Islet precursor cell (in vitro differentiated cells): ENCODE measurements around the gene NPC2.
A peak's percentile ranks its signal among the peaks of the same experiment; 100 is the strongest.

Source experiments
- DNase-seq: peaks from one replicate; pipeline ENCODE4 v3.0.0-alpha.2; 2018

NPC2 gene

DNA sequence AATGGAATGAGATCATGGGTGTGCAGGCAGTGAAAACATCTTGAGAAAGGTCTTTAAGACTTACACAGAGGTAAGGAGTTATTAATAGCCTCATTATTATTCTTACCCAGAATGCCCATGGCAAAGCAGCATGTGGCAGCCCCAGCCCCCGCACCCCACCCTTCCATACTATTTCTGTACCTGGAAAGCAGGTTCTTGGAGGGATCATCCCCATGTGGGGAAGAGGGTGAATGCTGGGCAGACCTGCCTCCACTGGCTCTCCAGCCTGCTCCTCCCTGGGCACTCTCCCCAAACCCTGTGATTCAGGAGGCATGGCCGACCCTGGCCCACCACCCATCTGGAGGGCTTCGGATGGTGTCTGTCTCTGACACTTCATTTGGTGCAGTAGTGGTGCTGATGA lies 28.3 kb downstream of the NPC2 start:
- DNase-seq: no peak

DNA sequence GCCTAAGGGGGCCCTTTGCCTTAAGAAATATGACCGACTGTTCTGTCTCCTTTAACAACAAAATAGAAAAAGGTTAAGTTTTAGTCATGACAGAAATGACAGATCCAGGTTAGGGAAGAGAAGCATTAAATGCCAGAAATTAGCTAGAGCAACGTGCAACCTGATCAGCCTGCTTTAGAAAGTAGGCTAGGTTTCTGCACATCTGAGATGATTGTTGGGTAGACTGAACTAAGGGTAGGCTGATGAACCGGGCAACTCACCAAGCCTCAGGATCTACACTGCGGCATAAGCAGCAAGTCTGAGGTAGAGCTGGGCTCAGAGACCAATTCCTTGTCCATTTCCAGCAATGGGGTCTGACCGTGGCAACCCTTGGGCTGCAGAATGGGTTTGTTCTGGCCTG lies 29.4 kb downstream of the NPC2 start:
- DNase-seq: no peak

DNA sequence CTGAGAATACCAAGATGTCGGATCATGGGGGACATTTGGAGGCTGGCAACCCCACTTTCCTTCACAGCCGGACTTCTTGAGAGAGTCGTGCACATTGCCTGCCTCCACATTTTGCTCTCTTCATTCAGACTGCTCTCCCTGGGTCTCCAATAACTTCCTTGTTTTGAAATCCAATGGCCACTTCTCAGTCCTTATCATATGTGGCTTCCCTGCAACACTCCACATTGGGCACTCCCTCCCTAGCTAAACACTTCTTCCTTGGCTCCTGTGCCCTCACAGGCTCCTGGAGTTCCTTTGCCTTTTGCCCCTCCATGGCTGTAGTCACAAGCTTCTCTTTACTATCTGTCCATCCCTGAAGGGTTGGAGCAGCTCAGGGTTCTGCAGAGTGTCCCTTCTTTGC lies 30.1 kb downstream of the NPC2 start:
- DNase-seq: no peak

DNA sequence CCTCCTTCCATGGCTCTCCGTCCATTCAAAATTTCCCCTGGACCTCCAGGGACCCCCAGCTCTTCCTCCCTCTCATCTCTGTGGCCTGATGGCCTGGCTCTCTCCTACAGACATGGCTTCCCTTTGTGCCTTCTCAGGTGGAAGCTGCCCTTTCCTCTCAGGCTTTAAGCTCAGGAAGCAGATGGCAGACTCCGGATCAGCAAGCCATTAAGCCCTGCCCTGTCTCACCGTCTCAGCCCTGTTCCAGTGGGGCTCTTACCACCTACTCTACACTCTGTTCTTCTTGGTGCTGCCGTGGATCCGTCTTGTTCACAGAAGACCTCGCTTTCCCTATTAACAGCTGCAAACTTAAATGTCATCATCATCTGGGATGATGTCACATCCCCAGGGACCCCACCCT lies 33.1 kb downstream of the NPC2 start:
- DNase-seq: no peak

DNA sequence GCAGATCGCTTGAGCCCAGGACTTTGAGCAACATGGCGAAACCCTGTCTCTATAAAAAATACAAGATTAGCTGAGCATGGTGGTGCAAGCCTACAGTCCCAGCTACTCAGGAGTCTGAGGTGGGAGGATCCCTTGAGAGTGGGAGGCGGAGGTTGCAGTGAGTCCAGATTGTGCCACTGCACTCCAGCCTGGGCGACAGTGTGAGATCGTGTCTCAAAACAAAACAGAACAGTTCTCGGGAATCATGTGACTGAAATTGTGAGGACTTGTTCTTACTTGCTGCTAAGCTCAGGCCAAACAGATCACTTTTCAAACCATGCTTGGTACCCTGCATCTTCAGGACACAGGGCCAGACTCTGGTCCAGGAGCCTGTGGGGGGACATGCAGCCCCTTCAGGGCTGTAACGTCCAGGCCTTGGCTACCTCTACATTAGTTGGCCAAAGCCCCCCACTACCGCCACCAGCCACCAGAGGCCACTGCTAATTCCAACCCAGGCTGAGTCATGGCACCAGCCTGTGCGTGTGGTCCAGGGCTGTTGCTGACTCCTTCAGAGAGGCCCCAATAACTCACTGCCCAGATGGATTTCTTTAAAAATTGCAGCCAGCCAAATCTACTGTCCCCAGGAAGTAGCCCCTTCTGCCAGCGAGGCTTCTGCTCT lies 33.7 kb downstream of the NPC2 start:
- peak; percentile 83 for DNase-seq

DNA sequence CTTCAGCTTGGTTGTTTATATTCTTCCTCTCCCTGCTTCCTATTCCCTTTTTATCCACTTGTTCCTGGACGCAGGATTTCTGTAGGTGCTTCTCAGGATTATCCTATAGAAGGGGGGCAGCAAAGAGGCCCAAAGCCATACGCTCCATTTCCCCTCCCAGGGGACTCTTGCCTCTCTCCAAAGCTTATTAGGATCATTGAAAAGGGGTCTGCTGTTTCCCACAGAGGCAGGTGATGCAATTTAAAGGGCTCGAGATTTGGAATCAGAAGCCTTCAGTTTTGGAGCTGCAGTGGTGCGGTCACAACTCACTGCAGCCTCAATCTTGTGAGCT lies 35.6 kb downstream of the NPC2 start:
- no peak for DNase-seq

DNA sequence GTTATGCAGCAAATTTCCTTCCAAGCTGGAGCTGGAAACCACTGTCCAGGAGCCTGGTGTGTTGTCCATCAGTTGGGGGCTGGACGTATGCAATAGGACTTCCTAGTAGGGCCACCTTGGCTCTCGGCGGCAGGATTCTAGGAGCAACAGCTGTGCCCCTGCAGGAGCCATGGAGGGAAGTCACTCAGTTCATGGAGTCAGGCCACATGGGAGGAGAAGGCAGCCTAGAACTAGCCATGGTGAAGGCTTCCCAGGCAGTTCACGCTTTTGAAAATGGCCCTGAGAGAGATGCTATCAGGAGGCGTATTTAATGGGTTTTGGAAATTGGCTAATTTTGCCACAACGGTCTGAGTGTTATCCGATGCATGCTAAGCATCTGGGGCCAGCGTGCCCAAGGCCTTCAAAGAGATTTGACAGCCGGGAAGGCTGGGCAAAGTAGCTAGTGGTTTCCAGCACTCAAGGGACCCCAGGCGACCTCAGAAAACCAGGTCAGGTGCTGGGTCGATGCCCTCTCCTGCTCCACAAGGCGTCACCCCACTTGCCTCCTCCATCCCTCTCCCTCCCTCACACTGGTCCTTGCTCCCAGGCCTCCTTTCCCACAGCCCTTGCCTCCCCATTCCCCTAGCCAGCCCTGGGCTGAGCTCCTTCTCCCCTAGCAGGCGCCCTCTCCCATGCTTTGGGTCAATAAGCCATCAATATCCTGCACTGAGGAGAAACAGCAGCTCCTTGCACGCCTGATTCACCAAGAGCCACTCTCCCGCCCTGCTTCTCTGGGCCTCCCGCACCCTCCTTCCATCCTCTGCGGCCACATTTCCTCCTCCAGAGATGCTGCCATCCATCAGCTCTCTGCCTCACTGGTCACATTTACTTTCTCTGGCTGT lies 36.2 kb downstream of the NPC2 start:
- peak; percentile 42 for DNase-seq

DNA sequence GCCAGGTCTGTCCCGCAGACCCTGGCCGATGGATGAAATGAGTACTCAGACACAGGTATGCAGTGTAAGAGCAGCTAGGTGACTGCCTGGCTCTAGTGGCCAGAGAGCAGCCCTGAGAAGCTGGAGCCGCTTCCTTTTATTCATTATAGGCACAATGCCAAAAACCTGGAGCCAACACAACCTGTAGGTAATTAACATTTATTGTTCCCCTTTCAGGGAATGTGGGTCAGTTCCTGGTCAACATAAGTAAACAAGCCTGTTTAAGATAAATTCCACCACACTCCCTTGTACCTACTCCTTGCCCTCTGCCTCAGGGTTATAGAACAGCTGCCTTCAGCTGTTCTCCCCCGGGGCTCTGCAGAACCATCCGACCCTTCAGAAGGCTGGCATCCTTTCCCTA lies 38.7 kb downstream of the NPC2 start:
- peak; percentile 0 for DNase-seq

DNA sequence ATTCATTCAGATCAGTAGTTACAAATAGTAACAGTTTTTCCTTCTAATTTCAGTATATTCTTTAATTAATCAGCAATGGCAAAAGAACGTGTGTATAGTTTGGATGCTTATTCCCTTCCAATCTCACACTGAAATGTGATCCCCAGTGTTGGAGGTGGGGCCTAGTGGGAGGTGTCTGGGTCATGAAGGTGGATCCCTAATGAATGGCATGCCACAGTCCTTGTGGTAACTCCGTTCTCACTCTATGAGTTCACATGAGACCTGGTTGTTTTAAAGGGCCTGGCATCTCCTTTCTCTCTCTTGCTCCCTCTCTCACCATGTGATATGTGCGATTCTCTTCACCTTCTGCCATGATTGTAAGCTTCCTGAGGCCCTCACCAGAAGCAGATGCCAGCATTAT lies 48.2 kb downstream of the NPC2 start:
- DNase-seq: peak; percentile 51

DNA sequence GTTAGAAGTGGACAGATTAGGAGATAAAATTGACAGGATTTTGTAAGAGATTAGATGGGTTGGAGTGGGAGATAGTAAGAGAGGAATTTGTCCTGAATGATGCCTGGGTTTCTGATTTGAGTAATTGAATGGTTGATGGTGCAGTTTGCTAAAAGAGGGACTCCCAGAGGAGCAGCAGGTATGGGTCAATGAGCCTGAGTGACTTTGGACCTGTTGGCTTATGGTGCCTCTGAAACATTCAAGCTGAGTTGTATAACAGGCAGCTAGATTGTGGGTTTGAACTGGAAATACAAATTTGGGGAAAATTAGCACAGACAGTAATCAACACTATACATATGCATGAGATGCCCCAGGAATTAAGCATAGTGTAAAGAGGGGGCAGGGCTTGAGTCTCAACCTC lies 50.3 kb downstream of the NPC2 start:
- peak; percentile 3 for DNase-seq

DNA sequence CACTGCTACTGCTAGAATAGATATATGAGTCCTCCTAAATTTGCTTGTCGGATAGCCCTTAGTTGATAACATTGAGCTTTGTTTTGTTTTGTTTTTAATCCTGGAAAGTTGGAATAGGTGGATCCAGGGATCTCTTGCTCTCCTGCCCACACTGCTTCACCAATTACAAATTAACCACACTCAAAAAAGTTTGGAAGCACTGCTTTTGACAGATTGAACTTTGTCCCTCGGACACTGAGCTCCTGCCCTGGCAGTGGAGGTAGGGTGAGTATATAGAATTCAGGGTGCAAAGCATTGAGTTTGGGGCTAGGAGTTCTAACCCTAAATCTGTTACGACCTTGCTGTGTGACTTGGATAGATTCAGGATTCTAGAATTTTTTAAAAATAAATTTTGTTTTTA lies 52.0 kb downstream of the NPC2 start:
- peak; percentile 12 for DNase-seq

DNA sequence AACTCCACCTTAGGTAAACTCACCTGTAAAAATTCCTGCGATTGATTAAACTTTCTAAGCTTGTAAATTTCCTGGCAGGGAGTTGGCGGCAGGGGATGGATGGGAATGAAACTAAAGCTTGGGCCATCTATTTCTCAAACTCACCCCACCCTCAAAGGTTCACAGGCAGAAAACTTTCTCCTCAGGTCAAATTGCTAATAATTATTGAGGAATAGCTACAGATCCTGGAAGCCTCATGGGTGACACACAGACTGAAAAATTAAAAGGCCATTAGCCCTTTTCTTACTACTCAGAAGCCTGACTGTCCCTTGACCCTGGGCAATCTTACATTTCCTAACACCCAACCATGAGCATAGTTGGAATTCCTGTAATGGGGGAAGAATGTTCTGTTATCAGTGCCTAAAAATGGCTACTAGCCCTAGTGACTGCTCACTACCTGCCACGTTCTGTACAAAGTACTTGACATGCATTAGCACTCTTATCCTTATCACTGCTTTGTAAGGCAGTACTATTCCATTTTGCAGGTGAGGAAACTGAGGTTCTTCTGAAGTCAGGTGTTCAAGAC lies 54.7 kb downstream of the NPC2 start:
- DNase-seq: peak; percentile 57

DNA sequence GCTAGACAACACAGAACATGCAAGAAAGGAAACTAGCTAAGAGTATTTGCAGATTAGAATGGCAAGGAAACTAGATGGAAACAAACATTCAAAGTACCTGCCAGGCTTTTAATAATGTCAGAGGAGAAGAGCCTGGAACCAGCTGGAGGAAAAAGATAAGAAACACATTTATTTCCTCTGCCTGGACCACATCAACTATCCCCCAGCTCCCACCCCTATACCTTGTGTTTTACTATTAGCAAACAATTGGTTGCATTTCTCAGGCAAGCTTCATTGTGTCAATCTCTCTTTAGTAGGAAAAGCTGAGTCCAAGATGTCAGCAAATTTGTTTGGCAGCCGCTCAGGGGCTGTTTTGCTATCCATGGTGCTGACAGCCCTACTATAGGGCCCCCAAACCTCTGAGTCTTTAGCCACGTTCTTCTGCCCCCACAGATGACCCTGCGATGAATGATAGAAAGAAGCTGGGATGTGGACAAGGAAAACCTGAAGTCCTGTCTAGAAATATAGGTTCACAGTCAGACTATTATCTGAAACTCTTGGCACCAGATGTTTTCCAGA lies 55.5 kb downstream of the NPC2 start:
- peak; percentile 61 for DNase-seq

DNA sequence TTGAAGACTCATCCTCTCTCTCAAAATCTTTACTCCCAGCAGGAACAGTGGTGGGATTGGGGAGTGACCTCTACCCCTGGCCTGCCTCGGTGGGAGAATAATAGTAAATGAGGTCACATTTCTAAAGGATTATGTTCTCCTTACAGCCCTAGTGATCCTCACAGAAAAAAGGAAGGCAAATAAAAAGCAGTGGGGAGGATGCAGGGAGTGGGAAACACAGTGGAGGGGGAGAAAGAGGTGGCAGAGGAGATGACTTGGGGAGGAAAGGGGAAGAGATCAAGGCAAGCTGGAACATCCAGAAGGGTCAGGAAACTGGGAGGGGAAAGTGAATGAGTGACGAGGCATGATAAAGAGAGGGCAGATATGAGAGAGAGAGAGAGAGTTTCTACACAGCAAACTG lies 58.8 kb downstream of the NPC2 start:
- peak; percentile 14 for DNase-seq

DNA sequence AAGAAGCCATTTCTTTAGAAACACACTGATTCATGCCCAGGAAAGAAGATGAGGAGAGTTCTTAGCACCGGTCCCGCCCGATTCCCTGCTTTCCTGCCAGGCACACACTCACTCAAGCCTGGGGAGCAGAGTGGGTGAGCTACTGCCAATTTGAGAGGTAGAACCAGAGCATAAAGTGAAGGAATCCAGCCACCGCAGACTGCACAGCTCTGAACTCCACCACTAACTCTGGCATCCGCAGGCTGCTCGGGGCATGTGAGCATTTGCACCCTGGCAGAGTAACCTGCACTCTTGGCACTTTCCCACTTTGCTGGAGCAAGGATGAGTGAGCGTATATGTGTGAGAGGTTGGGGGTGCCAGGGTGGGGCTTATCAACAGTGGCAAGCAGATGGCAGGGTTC lies 63.1 kb downstream of the NPC2 start:
- peak; percentile 23 for DNase-seq
